GM12892 (cell line): Measurements from ENCODE around the gene CERS6.

Experiments used
- POLR2A ChIP-seq: IDR thresholded peaks from 2 replicates; pipeline ENCODE4 v1.6.1; 2011; ENCODE audit warnings: low read depth, low read length, control low read depth
- POLR2AphosphoS5 ChIP-seq: IDR thresholded peaks from 2 replicates; pipeline ENCODE4 v1.6.1; 2011; ENCODE audit warnings: low read depth, low read length, control low read depth
- TAF1 ChIP-seq: IDR thresholded peaks from 2 replicates; pipeline ENCODE4 v1.6.1; 2011; ENCODE audit warnings: low read depth, mild to moderate bottlenecking, control low read depth, low read length, borderline replicate concordance

GRCh38 chr2:168661863-168662256 is 205.8 kb downstream of the CERS6 start:
- TF ChIP-seq POLR2AphosphoS5 (no peak), TAF1 (no peak), POLR2A (no peak)
